ENCODE measurements around the gene FOXP4. TPM values are rescaled to one million over a fixed set of nuclear protein-coding genes. Genes with fewer than 3 reads are reported as not detected.

Gene FOXP4
- total RNA-seq, 3 donors from 2014 or later (not counting 1 experiment from before 2014, with no cell fraction given): 11.2 to 21.1 (median 14.7) TPM

DNA sequence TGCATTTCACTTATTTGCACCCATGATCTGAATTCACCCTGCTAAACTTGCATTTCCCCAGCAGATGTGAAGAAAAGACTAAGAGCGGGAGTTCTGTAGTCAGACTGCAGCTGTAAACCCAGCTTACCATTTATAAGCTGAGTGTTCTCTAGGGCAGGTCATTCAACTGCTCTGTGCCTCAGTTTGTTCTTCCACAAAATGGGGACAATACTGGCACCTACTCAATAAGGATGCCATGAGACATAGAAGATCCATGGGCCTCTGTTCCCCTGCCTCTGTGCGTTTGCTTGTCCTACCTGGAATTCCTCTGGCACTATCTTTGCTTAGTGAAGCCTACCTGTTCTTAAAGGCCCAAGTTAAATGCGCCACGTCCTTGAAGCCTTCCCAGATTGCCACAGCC is 79.8 kb downstream of the FOXP4 start:
- Histone ChIP-seq H3K4me3 (ENCODE audit: low read length) (no peak overlapping the region), H3K4me1 (ENCODE audit: control insufficient read depth, insufficient read depth, low read length) (peaks cover 5% of the 10 kb centered on the region)
- WGBS (ENCODE audit: insufficient coverage): 92% methylated on average over 4 of the region's 4 CpGs

DNA sequence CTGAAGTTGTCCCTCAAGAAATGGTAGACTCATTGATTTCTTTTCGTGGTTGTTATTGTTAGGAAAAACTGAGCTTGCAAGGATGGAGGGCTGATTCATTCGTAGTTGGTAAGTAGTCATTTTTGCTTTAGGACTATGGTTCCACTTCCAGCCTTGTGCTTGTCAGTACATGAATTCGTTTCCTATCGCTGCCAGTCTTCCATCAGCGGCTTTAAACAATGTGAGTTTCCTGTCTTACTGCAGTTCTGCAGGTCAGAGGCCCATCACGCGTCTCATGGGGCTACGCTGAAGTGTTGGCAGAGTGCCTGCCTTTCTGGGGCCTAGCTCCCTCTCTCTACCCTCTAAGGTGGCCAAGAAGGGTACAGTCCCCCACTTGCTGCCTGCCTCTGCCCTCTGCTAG is 80.7 kb downstream of the FOXP4 start:
- intact Hi-C loops (cut with micrococcal nuclease): no loop called here
- 33% methylated on average over 8 of the region's 8 CpGs for WGBS (ENCODE audit: insufficient coverage)
- Mint-ChIP-seq H3K27ac (no peak overlapping the region), H3K36me3 (no peaks in the 10 kb centered on the region), H3K4me1 (peaks cover 6 to 10% of the 10 kb centered on the region in 2 donors), H3K9me3 (no peaks in the 10 kb centered on the region), H3K27me3 (ENCODE audit: low read depth in 2 of 2) (peaks cover 25 to 28% of the 10 kb centered on the region in 2 donors), H3K4me3 (no peak overlapping the region)
- no peaks in the 10 kb centered on the region for H3K36me3 ChIP-seq (ENCODE audit: control insufficient read depth, insufficient read depth, low read length)
- TF ChIP-seq, protein P1, sequence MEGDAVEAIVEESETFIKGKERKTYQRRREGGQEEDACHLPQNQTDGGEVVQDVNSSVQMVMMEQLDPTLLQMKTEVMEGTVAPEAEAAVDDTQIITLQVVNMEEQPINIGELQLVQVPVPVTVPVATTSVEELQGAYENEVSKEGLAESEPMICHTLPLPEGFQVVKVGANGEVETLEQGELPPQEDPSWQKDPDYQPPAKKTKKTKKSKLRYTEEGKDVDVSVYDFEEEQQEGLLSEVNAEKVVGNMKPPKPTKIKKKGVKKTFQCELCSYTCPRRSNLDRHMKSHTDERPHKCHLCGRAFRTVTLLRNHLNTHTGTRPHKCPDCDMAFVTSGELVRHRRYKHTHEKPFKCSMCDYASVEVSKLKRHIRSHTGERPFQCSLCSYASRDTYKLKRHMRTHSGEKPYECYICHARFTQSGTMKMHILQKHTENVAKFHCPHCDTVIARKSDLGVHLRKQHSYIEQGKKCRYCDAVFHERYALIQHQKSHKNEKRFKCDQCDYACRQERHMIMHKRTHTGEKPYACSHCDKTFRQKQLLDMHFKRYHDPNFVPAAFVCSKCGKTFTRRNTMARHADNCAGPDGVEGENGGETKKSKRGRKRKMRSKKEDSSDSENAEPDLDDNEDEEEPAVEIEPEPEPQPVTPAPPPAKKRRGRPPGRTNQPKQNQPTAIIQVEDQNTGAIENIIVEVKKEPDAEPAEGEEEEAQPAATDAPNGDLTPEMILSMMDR (IDR thresholded peaks at IDR 0.05): no peak
- H3K27me3 ChIP-seq (ENCODE audit: control insufficient read depth, insufficient read depth, low read length): no peaks in the 10 kb centered on the region
- H3K4me1 ChIP-seq (ENCODE audit: control insufficient read depth, insufficient read depth, low read length): peaks cover 5% of the 10 kb centered on the region
- H3K9me3 ChIP-seq (ENCODE audit: control insufficient read depth, insufficient read depth, low read length): no peaks in the 10 kb centered on the region
- H3K27ac ChIP-seq (ENCODE audit: low read length): no peak overlapping the region
- no peak overlapping the region for H3K4me3 ChIP-seq (ENCODE audit: low read length)
- no peak for DNase-seq
- ATAC-seq: no peak

More for the DNA sequence above, 79.8 kb downstream of the FOXP4 start:
- DNase-seq: no peak
- Mint-ChIP-seq H3K4me1 (peaks cover 6 to 10% of the 10 kb centered on the region in 2 donors), H3K27ac (no peak overlapping the region), H3K9me3 (peaks cover 0 to 3% of the 10 kb centered on the region in 2 donors), H3K4me3 (no peak overlapping the region), H3K36me3 (no peaks in the 10 kb centered on the region), H3K27me3 (ENCODE audit: low read depth in 2 of 2) (peaks cover 28 to 31% of the 10 kb centered on the region in 2 donors)
- Histone ChIP-seq H3K27me3 (ENCODE audit: control insufficient read depth, insufficient read depth, low read length) (no peaks in the 10 kb centered on the region), H3K36me3 (ENCODE audit: control insufficient read depth, insufficient read depth, low read length) (no peaks in the 10 kb centered on the region), H3K9me3 (ENCODE audit: control insufficient read depth, insufficient read depth, low read length) (no peaks in the 10 kb centered on the region), H3K27ac (ENCODE audit: low read length) (no peak overlapping the region)
- ATAC-seq: no peak
- TF ChIP-seq, protein P1 (IDR thresholded peaks at IDR 0.05): no peak
- intact Hi-C loops (cut with micrococcal nuclease): no loop called here

- TF ChIP-seq, protein P1 (IDR thresholded peaks at IDR 0.05): no peak
- Mint-ChIP-seq H3K4me3 (no peak overlapping the region), H3K27me3 (ENCODE audit: low read depth in 2 of 2) (peaks cover 24 to 33% of the 10 kb centered on the region in 2 donors), H3K36me3 (no peaks in the 10 kb centered on the region), H3K27ac (no peak overlapping the region), H3K4me1 (peaks cover 6 to 10% of the 10 kb centered on the region in 2 donors), H3K9me3 (no peaks in the 10 kb centered on the region)
- no peaks in the 10 kb centered on the region for H3K9me3 ChIP-seq (ENCODE audit: control insufficient read depth, insufficient read depth, low read length)
- H3K4me3 ChIP-seq (ENCODE audit: low read length): no peak overlapping the region
- no peaks in the 10 kb centered on the region for H3K27me3 ChIP-seq (ENCODE audit: control insufficient read depth, insufficient read depth, low read length)
- H3K36me3 ChIP-seq (ENCODE audit: control insufficient read depth, insufficient read depth, low read length): no peaks in the 10 kb centered on the region
- peaks cover 5% of the 10 kb centered on the region for H3K4me1 ChIP-seq (ENCODE audit: control insufficient read depth, insufficient read depth, low read length)
- H3K27ac ChIP-seq (ENCODE audit: low read length): no peak overlapping the region
- DNase-seq (no peak), ATAC-seq (no peak)
- 100% methylated on average over 2 of the region's 2 CpGs for WGBS (ENCODE audit: insufficient coverage)
- intact Hi-C loops (cut with micrococcal nuclease): no loop called here
Measured at GRCh38 chr6:41629128-41629527, 82.9 kb downstream of the FOXP4 start.

DNA sequence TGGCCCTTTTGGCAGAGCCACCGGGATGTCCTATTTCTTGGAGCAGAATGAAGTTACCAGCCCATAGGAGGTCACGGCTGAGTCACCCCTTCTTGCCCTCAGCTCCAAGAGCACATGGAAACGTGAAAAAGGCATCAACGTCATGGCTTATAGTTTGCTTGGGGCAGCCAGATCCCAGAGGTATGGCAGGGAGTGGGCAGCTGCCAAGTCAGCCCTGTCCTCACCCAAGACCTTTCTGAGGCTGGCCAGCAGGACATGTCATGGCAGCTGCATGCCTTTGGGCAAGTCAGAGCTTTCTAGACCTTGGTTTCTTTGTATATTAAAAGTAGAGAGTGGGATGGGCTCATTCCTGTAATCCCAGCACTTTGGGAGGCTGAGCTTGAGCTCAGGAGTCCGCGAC is 83.9 kb downstream of the FOXP4 start:
- peaks cover 4 to 18% of the 10 kb centered on the region in 2 donors for H3K4me1 Mint-ChIP-seq
- DNase-seq: no peak
- TF ChIP-seq, protein P1 (IDR thresholded peaks at IDR 0.05): no peak
- Histone ChIP-seq H3K27ac (ENCODE audit: low read length) (no peak overlapping the region), H3K36me3 (ENCODE audit: control insufficient read depth, insufficient read depth, low read length) (no peaks in the 10 kb centered on the region), H3K9me3 (ENCODE audit: control insufficient read depth, insufficient read depth, low read length) (no peaks in the 10 kb centered on the region), H3K27me3 (ENCODE audit: control insufficient read depth, insufficient read depth, low read length) (no peaks in the 10 kb centered on the region), H3K4me3 (ENCODE audit: low read length) (no peak overlapping the region), H3K4me1 (ENCODE audit: control insufficient read depth, insufficient read depth, low read length) (peaks cover 11% of the 10 kb centered on the region)
- no peaks in the 10 kb centered on the region for H3K9me3 Mint-ChIP-seq
- H3K27me3 Mint-ChIP-seq (ENCODE audit: low read depth in 2 of 2): peaks cover 26 to 30% of the 10 kb centered on the region in 2 donors
- no peaks in the 10 kb centered on the region for H3K36me3 Mint-ChIP-seq
- H3K27ac Mint-ChIP-seq: no peak overlapping the region
- WGBS (ENCODE audit: insufficient coverage): 87% methylated on average over 4 of the region's 6 CpGs
- intact Hi-C loops (cut with micrococcal nuclease): no loop called here
- no peak overlapping the region for H3K4me3 Mint-ChIP-seq
- no peak for ATAC-seq
